Psoas muscle (tissue), 8 donors: ENCODE measurements around the gene CCDC60. TPM values are rescaled to one million over a fixed set of nuclear protein-coding genes. Genes with fewer than 3 reads are reported as not detected.
A peak's percentile ranks its signal among the peaks of the same experiment; 100 is the strongest.

Experiments
- ATAC-seq, 4 donors: fragments of 200-7000 bp; cut with Tn5 transposase; one replicate each; pipeline ENCODE4 v1.9.1; 2020; ENCODE audit warnings: moderate library complexity in 3 of 4, mild to moderate bottlenecking in 2 of 4
- DNase-seq, 2 donors: peaks; one replicate each; pipeline ENCODE4 v3.0.0-alpha.2; 2020
- H3K27ac ChIP-seq: fragments of 200-600 bp; one replicate; pipeline ENCODE4 v1.8.0; 2022
- H3K27me3 ChIP-seq, 3 donors: fragments of 200-600 bp in 1 of 3; one replicate each; pipeline versions ENCODE4 v1.6.1 to v1.8.0; 2013 to 2022; ENCODE audit warnings: low read length in 2 of 3, mild to moderate bottlenecking in 2 of 3, moderate library complexity in 1 of 3; ENCODE audit not compliant: insufficient read depth in 3 of 3
- H3K36me3 ChIP-seq, 2 donors: fragments of 200-600 bp in 1 of 2; one replicate each; pipeline versions ENCODE4 v1.6.1 to v1.8.0; 2013 to 2022; ENCODE audit warnings: low read depth in 1 of 2, mild to moderate bottlenecking in 1 of 2, moderate library complexity in 1 of 2; ENCODE audit not compliant: insufficient read depth in 1 of 2
- H3K4me1 ChIP-seq: fragments of 200-600 bp; one replicate; pipeline ENCODE4 v1.8.0; 2022
- H3K4me3 ChIP-seq: fragments of 200-600 bp; one replicate; pipeline ENCODE4 v1.8.0; 2022; ENCODE audit warnings: mild to moderate bottlenecking
- H3K9me3 ChIP-seq: fragments of 200-600 bp; one replicate; pipeline ENCODE4 v1.8.0; 2022
- CTCF ChIP-seq: fragments of 200-600 bp; IDR thresholded peaks from one replicate; pipeline ENCODE4 v1.8.0; 2022; ENCODE audit warnings: antibody characterized with exemption
- WGBS, 3 donors: extraction: QIAGEN DNeasy Blood & Tissue Kit; methylation state at CpG; one replicate each; pipeline versions ENCODE4 v1.1.6 to v1.1.7; 2013; 5-methylcytosine and 5-hydroxymethylcytosine counted together
- intact Hi-C, 2 donors: fragments of 100-400 bp; cut with DNase I; formaldehyde crosslinking; loops; one replicate each; pipeline versions ENCODE4 v1.11.0 to v1.14.2; 2022
- polyA plus RNA-seq, 3 donors: library from polyadenylated mRNA; stranded (reverse); fragments of 200-250 nt; gene quantifications; one replicate each; pipeline ENCODE4 v1.2.3, GENCODE V29; 2013
- total RNA-seq, 4 donors: library from RNA; stranded (reverse); fragmentation: NEBNext Ultra II Directional in 2 of 4; extraction: Animal tissue kit (Norgen Biotek cat#: 25700) in 2 of 4; gene quantifications; one replicate each; pipeline versions ENCODE4 v1.2.1 to v1.2.4, GENCODE V29; 2021 to 2023
- donor health status: healthy with polysubstance abuse.
- donor health status: DM: no; HTN: no; CAD: no; lungs with moderate emphysema.
- donor health status: Bipolar disorder and iron deficiency.
- donor health status: healthy.
- donor health status: DM: yes; HTN: yes; CAD: no.
- donor health status: DM: no; HTN: no; CAD: no.
- donor health status: DM: no; HTN: no; CAD: no.
- donor health status: DM: yes; HTN: yes; CAD: no.

Gene CCDC60
- total and polyA plus RNA-seq, 7 donors, result not detected

GRCh38 chr12:119319638-119320037 is 14.9 kb upstream of the CCDC60 start:
- no peaks in the 10 kb centered on the region for H3K4me1 ChIP-seq
- H3K9me3 ChIP-seq, result no peaks in the 10 kb centered on the region
- H3K27me3 ChIP-seq, result peaks cover 0 to 6% (median 0%) of the 10 kb centered on the region in 3 donors
- H3K36me3 ChIP-seq, result no peaks in the 10 kb centered on the region
- DNase-seq (no peak), ATAC-seq (peak in 3 of 4 donors; percentile 47 to 58 (median 49))
- no peak overlapping the region for H3K4me3 ChIP-seq
- TF ChIP-seq CTCF, result no peak
- intact Hi-C loops, result no loop called here
- 48 to 58% (median 57%) methylated on average over 2 of the region's 2 CpGs for WGBS, 3 donors
- H3K27ac ChIP-seq, result no peak overlapping the region

DNA sequence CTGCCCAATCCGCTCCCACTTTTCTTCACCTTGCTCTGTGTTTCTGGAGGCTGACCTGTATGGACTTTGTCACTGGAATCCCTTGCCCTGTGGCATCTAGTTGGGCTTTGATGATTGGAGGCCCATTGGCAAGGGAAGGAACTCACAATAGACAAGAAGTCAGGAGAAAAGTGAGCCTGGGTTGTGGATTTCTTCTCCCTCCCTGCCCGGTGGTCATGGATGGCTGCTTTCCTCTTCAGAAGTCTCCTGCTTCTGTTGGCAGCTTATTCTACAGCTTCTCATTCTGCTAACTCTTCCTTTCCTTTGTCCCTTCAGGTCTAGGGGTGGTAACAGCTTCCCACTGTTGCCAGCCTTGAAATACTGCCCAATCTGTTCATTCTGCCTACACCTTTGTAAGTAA is 13.9 kb upstream of the CCDC60 start:
- TF ChIP-seq CTCF, result no peak
- no peak for ATAC-seq
- DNase-seq, result no peak
- intact Hi-C loops, result no loop called here
- Histone ChIP-seq H3K36me3 (no peaks in the 10 kb centered on the region), H3K4me3 (no peak overlapping the region), H3K4me1 (no peaks in the 10 kb centered on the region), H3K27ac (no peak overlapping the region), H3K27me3 (peaks cover 0 to 6% (median 0%) of the 10 kb centered on the region in 3 donors), H3K9me3 (no peaks in the 10 kb centered on the region)
- WGBS, 3 donors, result 31 to 89% (median 55%) methylated on average over 2 of the region's 2 CpGs

GRCh38 chr12:119322301-119322723 is 12.2 kb upstream of the CCDC60 start:
- 65 to 67% (median 66%) methylated on average over 7 of the region's 7 CpGs for WGBS, 3 donors
- Histone ChIP-seq H3K9me3 (no peaks in the 10 kb centered on the region), H3K4me1 (no peaks in the 10 kb centered on the region), H3K27ac (no peak overlapping the region), H3K27me3 (peaks cover 0 to 6% (median 0%) of the 10 kb centered on the region in 3 donors), H3K4me3 (no peak overlapping the region), H3K36me3 (no peaks in the 10 kb centered on the region)
- no peak for ATAC-seq
- DNase-seq, result no peak
- TF ChIP-seq CTCF, result no peak
- intact Hi-C loops, result no loop called here

- no peak for DNase-seq
- no peak overlapping the region for H3K27ac ChIP-seq
- ATAC-seq, result no peak
These were observed 8.7 kb upstream of the CCDC60 start for GRCh38 chr12:119325813-119326212.

More at GRCh38 chr12:119325813-119326212, 8.7 kb upstream of the CCDC60 start:
- WGBS, 3 donors, result 10 to 14% (median 10%) methylated on average over 1 of the region's 1 CpG
- no peaks in the 10 kb centered on the region for H3K4me1 ChIP-seq
- no peak for TF ChIP-seq CTCF
- H3K4me3 ChIP-seq, result no peak overlapping the region
- no peaks in the 10 kb centered on the region for H3K36me3 ChIP-seq
- intact Hi-C loops, result no loop called here
- peaks cover 0 to 2% (median 0%) of the 10 kb centered on the region in 3 donors for H3K27me3 ChIP-seq
- no peaks in the 10 kb centered on the region for H3K9me3 ChIP-seq
